Measurements from ENCODE around the gene PRKCH.

PRKCH gene

DNA sequence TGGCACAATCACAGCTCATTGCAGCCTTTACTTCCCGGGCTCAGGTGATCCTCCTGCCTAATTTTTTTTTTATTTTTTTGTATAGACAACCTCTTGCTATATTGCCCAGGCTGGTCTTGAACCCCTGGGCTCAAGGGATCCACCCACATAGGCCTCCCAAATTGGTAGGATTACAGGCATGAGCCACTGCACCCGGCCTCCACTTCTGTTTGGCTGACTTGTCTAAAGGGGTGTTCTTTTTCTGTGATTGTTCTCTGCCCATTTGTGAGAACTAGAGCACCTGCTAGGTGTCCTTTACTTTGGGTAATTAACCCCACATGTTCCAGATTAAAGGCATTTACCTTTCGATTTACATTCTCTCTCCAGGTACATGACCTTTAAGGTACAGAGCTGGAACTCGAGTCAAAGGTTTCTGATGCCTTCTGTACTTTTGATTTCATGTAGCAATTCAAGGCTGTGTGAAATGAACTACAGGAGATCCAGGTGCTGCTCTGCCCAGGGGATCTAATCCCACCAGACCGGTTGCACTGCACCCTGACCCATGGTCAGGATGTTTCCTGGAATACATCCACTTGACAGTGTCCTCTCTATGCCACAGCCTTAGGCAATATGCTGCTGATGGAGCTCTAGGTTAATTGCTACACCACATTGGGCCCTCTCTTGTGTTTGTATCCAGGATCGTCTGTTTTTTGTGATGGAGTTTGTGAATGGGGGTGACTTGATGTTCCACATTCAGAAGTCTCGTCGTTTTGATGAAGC, 163.6 kb downstream of the PRKCH start:
- Histone ChIP-seq H3K14ac (ENCODE audit: low read length in 2 of 2) (no peak overlapping the region), H3K36me3 (ENCODE audit: control insufficient read depth in 1 of 2, insufficient read depth in 2 of 2, low read depth in 1 of 2, low read length in 2 of 2) (no peaks in the 10 kb centered on the region), H2AFZ (ENCODE audit: low read depth, low read length) (no peak overlapping the region), H3K27me3 (ENCODE audit: control insufficient read depth in 1 of 2, insufficient read depth in 1 of 2, low read length in 2 of 2) (no peaks in the 10 kb centered on the region), H4K91ac (ENCODE audit: low read length) (no peak overlapping the region), H2BK120ac (ENCODE audit: low read depth, low read length) (no peak overlapping the region), H3K4me3 (ENCODE audit: insufficient read depth in 1 of 2, low read depth in 1 of 2, low read length in 2 of 2) (no peak overlapping the region), H2BK12ac (ENCODE audit: low read length in 2 of 2) (no peak overlapping the region), H3K4me1 (ENCODE audit: control insufficient read depth, insufficient read depth, low read depth, low read length) (no peaks in the 10 kb centered on the region), H3K4ac (ENCODE audit: low read depth in 1 of 2, low read length in 2 of 2) (no peak overlapping the region), H3K9me3 (ENCODE audit: control insufficient read depth, low read length) (no peaks in the 10 kb centered on the region), H2BK5ac (ENCODE audit: low read depth, low read length, poor library complexity, severe bottlenecking) (no peak overlapping the region), H3K9ac (ENCODE audit: low read length) (no peak overlapping the region), H3K4me2 (ENCODE audit: low read length, poor library complexity, severe bottlenecking) (no peak overlapping the region), H4K8ac (ENCODE audit: low read length) (no peak overlapping the region), H2AK5ac (ENCODE audit: low read length, severe bottlenecking) (no peak overlapping the region), H3K79me1 (replicated peaks; ENCODE audit: low read length, poor library complexity, severe bottlenecking) (peaks cover 2% of the 10 kb centered on the region), H3K23ac (ENCODE audit: low read length in 2 of 2) (no peak overlapping the region), H2BK15ac (ENCODE audit: low read depth, poor library complexity, severe bottlenecking) (no peak overlapping the region), H3K27ac (ENCODE audit: low read length, poor library complexity, severe bottlenecking) (no peak overlapping the region), H3K18ac (ENCODE audit: low read depth in 1 of 2, low read length in 2 of 2) (no peak overlapping the region)
- DNase-seq = no peak
- WGBS = 92% methylated on average over 6 of the region's 8 CpGs

DNA sequence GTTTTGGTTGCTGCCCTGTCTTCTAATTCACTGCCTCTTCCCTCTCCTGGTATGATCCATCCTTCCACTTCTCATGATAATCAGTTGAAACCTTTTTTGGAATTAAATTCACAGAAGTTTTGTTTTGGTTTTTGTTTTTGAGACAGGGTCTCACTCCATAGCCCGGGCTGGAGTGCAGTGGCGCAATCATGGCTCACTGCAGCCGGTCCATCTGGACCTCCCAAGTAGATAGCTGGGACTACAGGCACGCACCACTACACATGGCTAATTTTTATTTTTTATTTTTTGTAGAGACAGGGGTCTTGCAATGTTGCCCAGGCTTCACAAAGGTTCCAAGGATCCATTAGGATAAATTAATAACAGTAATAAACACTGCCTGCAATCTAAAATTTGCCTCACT, 164.3 kb downstream of the PRKCH start:
- H2BK12ac ChIP-seq (ENCODE audit: low read length in 2 of 2) = no peak overlapping the region
- no peak overlapping the region for H3K23ac ChIP-seq (ENCODE audit: low read length in 2 of 2)
- H3K4me3 ChIP-seq (ENCODE audit: insufficient read depth in 1 of 2, low read depth in 1 of 2, low read length in 2 of 2) = no peak overlapping the region
- H3K18ac ChIP-seq (ENCODE audit: low read depth in 1 of 2, low read length in 2 of 2) = no peak overlapping the region
- H3K4me2 ChIP-seq (ENCODE audit: low read length, poor library complexity, severe bottlenecking) = no peak overlapping the region
- H2BK15ac ChIP-seq (ENCODE audit: low read depth, poor library complexity, severe bottlenecking) = no peak overlapping the region
- H4K91ac ChIP-seq (ENCODE audit: low read length) = no peak overlapping the region
- no peak overlapping the region for H2BK5ac ChIP-seq (ENCODE audit: low read depth, low read length, poor library complexity, severe bottlenecking)
- H4K8ac ChIP-seq (ENCODE audit: low read length) = no peak overlapping the region
- H2AFZ ChIP-seq (ENCODE audit: low read depth, low read length) = no peak overlapping the region
- H3K14ac ChIP-seq (ENCODE audit: low read length in 2 of 2) = no peak overlapping the region
- no peak overlapping the region for H3K27ac ChIP-seq (ENCODE audit: low read length, poor library complexity, severe bottlenecking)
- no peak overlapping the region for H3K4ac ChIP-seq (ENCODE audit: low read depth in 1 of 2, low read length in 2 of 2)
- no peak for DNase-seq
- H3K9me3 ChIP-seq (ENCODE audit: control insufficient read depth, low read length) = no peaks in the 10 kb centered on the region
- no peak overlapping the region for H2BK120ac ChIP-seq (ENCODE audit: low read depth, low read length)
- H3K36me3 ChIP-seq (ENCODE audit: control insufficient read depth in 1 of 2, insufficient read depth in 2 of 2, low read depth in 1 of 2, low read length in 2 of 2) = no peaks in the 10 kb centered on the region
- no peaks in the 10 kb centered on the region for H3K4me1 ChIP-seq (ENCODE audit: control insufficient read depth, insufficient read depth, low read depth, low read length)
- WGBS = 100% methylated on average over 2 of the region's 4 CpGs
- no peak overlapping the region for H2AK5ac ChIP-seq (ENCODE audit: low read length, severe bottlenecking)
- peaks cover 2% of the 10 kb centered on the region for H3K79me1 ChIP-seq (replicated peaks; ENCODE audit: low read length, poor library complexity, severe bottlenecking)
- no peaks in the 10 kb centered on the region for H3K27me3 ChIP-seq (ENCODE audit: control insufficient read depth in 1 of 2, insufficient read depth in 1 of 2, low read length in 2 of 2)
- H3K9ac ChIP-seq (ENCODE audit: low read length) = no peak overlapping the region

DNA sequence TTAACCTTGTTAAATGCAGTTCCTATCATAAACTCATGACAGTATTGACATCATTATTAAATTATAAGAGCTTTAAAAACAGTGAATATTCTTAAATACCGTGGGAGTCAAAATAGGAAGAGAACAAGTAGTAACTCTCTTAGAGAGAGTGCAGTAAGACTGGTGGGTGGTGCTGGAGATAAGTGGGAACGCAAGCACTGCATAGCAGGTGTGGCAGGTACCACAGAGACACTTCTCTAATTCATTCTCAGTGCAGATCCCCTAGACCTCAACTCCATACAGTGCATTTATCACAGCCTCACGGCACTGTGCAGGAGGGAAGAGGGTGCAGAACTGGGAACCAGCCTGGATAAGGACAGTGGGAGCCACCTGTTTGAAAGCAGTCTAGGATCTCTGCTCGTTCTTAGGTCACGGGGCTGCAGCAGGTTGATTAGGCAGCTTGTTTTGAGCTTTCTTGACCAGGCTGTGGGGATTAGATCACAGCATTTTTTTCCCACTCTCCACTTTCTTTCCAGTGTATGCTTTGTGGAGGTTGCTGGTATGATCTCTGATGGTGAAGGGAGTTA, 165.6 kb downstream of the PRKCH start:
- H4K8ac ChIP-seq (ENCODE audit: low read length) = no peak overlapping the region
- H3K4me2 ChIP-seq (ENCODE audit: low read length, poor library complexity, severe bottlenecking) = no peak overlapping the region
- H3K9me3 ChIP-seq (ENCODE audit: control insufficient read depth, low read length) = no peaks in the 10 kb centered on the region
- H3K36me3 ChIP-seq (ENCODE audit: control insufficient read depth in 1 of 2, insufficient read depth in 2 of 2, low read depth in 1 of 2, low read length in 2 of 2) = no peaks in the 10 kb centered on the region
- H3K4me1 ChIP-seq (ENCODE audit: control insufficient read depth, insufficient read depth, low read depth, low read length) = peaks cover 2% of the 10 kb centered on the region
- H2AK5ac ChIP-seq (ENCODE audit: low read length, severe bottlenecking) = no peak overlapping the region
- DNase-seq = no peak
- no peak overlapping the region for H2BK5ac ChIP-seq (ENCODE audit: low read depth, low read length, poor library complexity, severe bottlenecking)
- H3K23ac ChIP-seq (ENCODE audit: low read length in 2 of 2) = no peak overlapping the region
- no peak overlapping the region for H2BK120ac ChIP-seq (ENCODE audit: low read depth, low read length)
- H3K27me3 ChIP-seq (ENCODE audit: control insufficient read depth in 1 of 2, insufficient read depth in 1 of 2, low read length in 2 of 2) = no peaks in the 10 kb centered on the region
- no peak overlapping the region for H4K91ac ChIP-seq (ENCODE audit: low read length)
- no peak overlapping the region for H3K14ac ChIP-seq (ENCODE audit: low read length in 2 of 2)
- no peak overlapping the region for H2BK12ac ChIP-seq (ENCODE audit: low read length in 2 of 2)
- no peak overlapping the region for H3K27ac ChIP-seq (ENCODE audit: low read length, poor library complexity, severe bottlenecking)
- H2BK15ac ChIP-seq (ENCODE audit: low read depth, poor library complexity, severe bottlenecking) = no peak overlapping the region
- WGBS = 85% methylated on average over 4 of the region's 5 CpGs
- H3K9ac ChIP-seq (ENCODE audit: low read length) = no peak overlapping the region
- H2AFZ ChIP-seq (ENCODE audit: low read depth, low read length) = no peak overlapping the region
- H3K79me1 ChIP-seq (replicated peaks; ENCODE audit: low read length, poor library complexity, severe bottlenecking) = no peaks in the 10 kb centered on the region
- H3K18ac ChIP-seq (ENCODE audit: low read depth in 1 of 2, low read length in 2 of 2) = no peak overlapping the region
- H3K4ac ChIP-seq (ENCODE audit: low read depth in 1 of 2, low read length in 2 of 2) = no peak overlapping the region
- H3K4me3 ChIP-seq (ENCODE audit: insufficient read depth in 1 of 2, low read depth in 1 of 2, low read length in 2 of 2) = no peak overlapping the region

DNA sequence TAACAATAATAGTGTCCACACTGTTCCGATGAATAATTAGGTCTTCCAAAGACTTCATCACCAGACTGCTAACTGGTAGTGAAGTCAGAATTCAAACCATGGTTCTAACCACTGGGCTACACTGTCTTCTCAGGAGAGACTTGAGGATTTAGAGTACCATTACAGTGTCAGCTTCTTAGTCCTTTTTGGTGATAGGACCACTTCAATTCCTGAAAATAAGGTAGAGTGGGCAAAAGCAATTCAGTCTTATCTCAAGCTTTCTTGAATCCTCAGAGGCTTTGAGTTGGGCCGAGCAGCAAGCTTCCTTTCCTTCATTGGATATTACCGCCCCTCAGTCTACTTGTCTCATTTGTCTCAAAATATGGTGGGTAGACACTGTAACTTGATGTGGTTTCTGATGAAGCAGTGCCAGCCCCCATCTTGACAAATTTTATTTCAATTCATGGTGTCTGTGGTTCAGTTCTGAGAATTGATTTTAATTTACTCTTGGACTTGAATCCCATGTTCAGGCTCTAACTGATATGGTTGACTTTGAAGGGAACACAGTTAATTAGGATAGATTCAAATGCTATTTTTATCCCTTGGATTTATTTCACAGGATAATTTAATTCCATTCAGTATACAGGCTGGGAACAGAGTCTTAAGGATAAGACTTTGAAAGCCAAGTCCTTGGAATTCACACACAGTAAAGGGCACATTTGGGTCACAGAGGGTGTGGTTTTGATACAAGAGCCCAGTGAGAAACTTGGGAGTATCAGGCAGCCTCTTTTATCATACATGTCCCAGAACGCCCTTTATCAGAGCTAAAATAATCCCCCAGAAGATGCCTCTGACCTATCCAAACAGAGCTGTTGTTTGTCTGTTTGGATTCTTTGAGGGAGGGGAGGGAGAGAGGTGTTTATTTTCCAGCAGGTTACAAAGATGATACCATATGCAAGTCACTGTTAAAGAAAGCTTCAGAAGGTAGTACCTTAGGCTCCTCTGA, 167.3 kb downstream of the PRKCH start:
- H3K9me3 ChIP-seq (ENCODE audit: control insufficient read depth, low read length) = no peaks in the 10 kb centered on the region
- no peak overlapping the region for H4K91ac ChIP-seq (ENCODE audit: low read length)
- H3K4me3 ChIP-seq (ENCODE audit: insufficient read depth in 1 of 2, low read depth in 1 of 2, low read length in 2 of 2) = no peak overlapping the region
- no peak overlapping the region for H3K23ac ChIP-seq (ENCODE audit: low read length in 2 of 2)
- no peak overlapping the region for H3K4ac ChIP-seq (ENCODE audit: low read depth in 1 of 2, low read length in 2 of 2)
- H2BK15ac ChIP-seq (ENCODE audit: low read depth, poor library complexity, severe bottlenecking) = no peak overlapping the region
- peak overlapping the region; percentile 70 for H2AK5ac ChIP-seq (ENCODE audit: low read length, severe bottlenecking)
- H3K4me2 ChIP-seq (ENCODE audit: low read length, poor library complexity, severe bottlenecking) = no peak overlapping the region
- no peak for DNase-seq
- no peaks in the 10 kb centered on the region for H3K36me3 ChIP-seq (ENCODE audit: control insufficient read depth in 1 of 2, insufficient read depth in 2 of 2, low read depth in 1 of 2, low read length in 2 of 2)
- no peaks in the 10 kb centered on the region for H3K79me1 ChIP-seq (replicated peaks; ENCODE audit: low read length, poor library complexity, severe bottlenecking)
- H4K8ac ChIP-seq (ENCODE audit: low read length) = peak overlapping the region; percentile 17
- no peak overlapping the region for H2AFZ ChIP-seq (ENCODE audit: low read depth, low read length)
- H3K9ac ChIP-seq (ENCODE audit: low read length) = no peak overlapping the region
- H2BK120ac ChIP-seq (ENCODE audit: low read depth, low read length) = no peak overlapping the region
- no peak overlapping the region for H2BK5ac ChIP-seq (ENCODE audit: low read depth, low read length, poor library complexity, severe bottlenecking)
- H3K27me3 ChIP-seq (ENCODE audit: control insufficient read depth in 1 of 2, insufficient read depth in 1 of 2, low read length in 2 of 2) = no peaks in the 10 kb centered on the region
- H3K14ac ChIP-seq (ENCODE audit: low read length in 2 of 2) = peak overlapping the region in 1 of 2 experiments; percentile 45
- no peak overlapping the region for H3K27ac ChIP-seq (ENCODE audit: low read length, poor library complexity, severe bottlenecking)
- no peak overlapping the region for H3K18ac ChIP-seq (ENCODE audit: low read depth in 1 of 2, low read length in 2 of 2)
- 100% methylated on average over 2 of the region's 4 CpGs for WGBS
- H3K4me1 ChIP-seq (ENCODE audit: control insufficient read depth, insufficient read depth, low read depth, low read length) = peaks cover 9% of the 10 kb centered on the region
- H2BK12ac ChIP-seq (ENCODE audit: low read length in 2 of 2) = peak overlapping the region in 1 of 2 experiments; percentile 28

Measured in mesenchymal stem cell (in vitro differentiated cells and primary cell).